Femur (tissue), 1 donor: Measurements from ENCODE around the gene PHKA2.
A peak's percentile ranks its signal among the peaks of the same experiment; 100 is the strongest.
"Not testable (repeated sequence)": the region's sequence is repeated elsewhere in the genome, so short reads cannot be mapped to it uniquely, and the experiment has no call there.

Source experiments
- DNase-seq: peaks from one replicate; pipeline ENCODE4 v3.0.0-alpha.2; 2017

The PHKA2 gene

DNA sequence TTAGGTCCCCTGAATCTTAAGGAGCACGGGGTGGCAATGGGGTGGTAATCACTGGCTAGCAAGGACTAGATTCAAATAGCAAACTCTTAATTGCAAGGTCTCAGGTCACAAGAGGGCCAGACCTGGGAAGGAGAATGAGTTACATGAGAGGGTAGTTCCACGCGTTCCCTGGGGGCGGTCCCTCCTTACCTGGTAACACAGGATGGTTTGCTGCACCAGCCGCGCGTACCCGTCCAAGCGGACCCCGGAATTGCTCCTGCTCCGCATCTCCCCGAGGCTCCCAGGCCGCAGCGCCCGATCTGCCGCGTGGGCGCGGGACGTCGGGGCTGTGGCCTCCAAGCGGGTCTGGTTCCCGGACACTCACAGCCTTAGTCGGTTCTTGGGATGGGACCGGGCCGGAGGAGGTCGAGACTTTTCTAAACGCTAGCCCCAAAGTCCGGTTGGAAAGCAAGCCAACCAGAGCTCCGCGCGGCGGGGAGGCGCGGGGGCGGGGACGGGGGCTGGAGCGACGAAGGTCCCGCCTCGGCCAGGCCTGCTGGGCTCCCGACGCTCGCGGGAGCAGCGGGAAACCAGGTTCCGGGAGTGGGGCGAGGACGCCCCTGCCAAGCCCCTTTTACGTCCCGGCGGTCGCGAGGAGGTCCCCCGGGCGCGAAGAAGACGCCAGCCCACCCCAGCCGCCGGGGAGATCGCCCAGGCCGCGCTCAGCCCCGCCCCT, at the start of gene PHKA2:
Gene PHKA2 (minus strand): TSS at position 449 of the 715 bp plus-strand sequence. CDS start 182 bp downstream, at position 267.
- DNase-seq: no peak

DNA sequence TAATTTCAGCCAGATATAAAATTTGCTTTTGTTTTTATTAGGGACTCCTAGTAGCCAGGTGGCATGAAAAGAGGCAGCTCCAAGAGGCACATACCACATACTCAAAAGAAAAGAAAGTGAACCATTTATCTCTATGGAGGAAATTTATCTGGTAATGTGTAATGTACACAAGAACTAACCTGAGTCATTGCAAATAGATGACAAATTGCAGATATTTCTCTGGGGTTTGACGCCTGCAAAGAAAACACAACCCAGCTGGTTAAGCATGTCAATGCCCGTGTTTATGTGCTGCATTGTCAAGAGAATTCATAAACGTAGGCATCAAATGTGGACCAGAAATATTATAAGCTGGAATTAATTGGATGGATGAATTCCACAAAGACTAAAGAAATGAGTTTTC, 46.9 kb upstream of the PHKA2 start:
- DNase-seq: no peak

DNA sequence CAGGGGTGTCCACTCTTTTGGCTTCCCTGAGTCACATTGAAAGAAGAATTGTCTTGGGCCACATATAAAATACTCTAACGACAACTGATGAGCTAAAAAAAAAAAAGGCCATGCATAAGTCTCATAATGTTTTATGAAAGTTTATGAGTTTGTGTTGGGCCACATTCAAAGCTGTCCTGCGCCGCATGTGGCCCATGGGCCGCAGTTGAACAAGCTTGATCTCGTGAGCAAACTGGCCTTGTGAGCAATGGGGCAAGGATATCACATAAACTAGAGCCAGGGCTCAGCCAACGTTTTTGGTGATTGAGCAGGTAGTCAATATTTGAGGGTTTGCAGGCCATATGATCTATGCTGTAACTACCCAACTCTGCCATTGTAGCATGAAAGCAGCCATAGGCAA, 44.6 kb upstream of the PHKA2 start:
- DNase-seq: no peak

DNA sequence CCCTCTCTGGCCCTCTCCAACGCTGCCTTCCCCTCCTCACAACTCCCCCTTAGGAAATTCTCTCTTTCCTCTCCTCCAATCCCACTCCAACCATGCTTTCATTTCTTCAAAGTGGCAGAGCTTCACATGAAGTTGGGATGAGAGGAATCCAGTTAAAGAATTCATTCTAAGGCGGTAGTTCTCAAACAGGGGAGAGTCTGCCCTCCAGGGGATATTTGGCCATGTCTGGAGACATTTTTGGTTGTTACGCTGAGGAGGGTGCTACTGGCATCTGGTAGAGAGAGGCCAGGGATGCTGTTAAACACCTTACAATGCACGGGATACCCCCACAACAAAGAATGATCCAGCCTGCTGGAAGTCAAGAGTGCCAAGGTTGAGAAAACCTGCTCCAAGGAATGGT, 40.5 kb upstream of the PHKA2 start:
- no peak for DNase-seq

DNA sequence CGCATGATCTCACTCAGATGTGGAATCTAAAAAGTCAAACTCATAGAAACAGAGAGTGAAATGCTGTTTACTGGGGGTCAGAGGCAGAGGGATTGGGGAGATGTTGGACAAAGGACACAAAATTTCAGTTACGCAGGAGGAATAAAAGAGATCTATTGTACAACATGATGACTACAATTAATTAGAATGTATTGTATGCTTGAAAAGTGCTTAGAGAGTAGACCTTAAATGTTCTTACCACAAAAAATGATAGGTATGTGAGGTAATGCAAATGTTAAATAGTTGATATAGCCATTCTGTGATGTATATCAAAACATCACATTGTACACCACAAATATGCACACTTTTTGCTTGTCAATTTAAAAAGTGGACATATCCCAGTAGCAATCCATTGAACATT, 36.1 kb upstream of the PHKA2 start:
- no peak for DNase-seq

DNA sequence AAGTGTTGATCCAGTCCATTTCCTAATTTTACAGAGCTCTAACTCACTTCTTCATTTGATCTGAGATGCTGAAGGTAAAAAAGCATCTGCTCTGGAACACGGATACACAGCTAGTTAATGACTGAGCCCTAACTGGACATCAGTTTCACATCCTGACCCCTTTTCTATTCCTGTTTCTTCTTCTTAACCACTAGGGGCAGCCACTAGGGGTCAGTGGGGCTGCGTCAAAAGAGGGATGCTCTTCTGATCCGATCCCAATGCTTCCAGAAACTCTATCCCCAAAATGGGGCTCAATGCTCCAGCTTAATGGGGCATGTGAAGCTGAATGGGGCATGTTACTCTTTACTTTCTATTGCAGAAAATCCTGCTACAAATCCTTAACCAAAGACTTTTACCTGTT, 33.4 kb upstream of the PHKA2 start:
- no peak for DNase-seq

GRCh38 chrX:19016614-19017013, 32.7 kb upstream of the PHKA2 start:
- not testable (repeated sequence) for DNase-seq

DNA sequence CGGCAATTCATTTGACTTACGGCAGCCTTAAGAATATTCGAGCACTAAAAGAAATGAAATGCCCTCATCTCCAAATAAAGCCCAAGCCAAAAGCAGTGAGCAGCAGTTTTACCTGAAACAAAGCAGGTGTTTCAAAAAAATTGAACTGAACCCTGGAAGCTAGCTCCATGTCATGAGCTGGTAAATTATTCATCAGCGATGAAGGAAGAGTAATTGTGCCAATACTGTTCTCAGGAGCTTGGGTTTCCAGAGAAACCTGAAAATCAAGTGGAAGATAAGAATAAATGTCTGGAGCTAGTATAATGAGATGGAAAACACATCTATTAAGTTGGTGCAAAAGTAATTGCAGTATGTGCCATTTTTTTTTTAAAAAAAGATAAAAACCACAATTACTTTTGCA, 24.0 kb upstream of the PHKA2 start:
- DNase-seq: no peak

DNA sequence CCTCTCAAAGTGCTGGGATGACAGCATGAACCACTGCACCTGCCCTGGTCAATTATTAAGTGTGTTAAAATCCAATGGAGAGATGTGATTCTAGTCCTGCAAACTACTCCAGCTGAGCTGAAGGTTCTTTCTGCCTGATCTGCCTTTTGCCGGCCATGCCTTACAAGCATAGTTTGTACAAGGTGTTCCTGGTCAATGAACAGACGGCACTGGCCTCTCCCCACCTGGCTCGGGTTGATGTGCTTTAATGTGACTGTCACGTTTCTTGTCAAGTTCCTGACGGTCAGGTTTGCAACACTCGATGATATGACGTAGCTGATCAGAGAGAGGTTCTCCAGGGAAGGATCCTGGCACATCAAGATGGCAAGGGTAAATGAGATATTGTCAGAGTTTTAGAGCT, 23.1 kb upstream of the PHKA2 start:
- DNase-seq: no peak

DNA sequence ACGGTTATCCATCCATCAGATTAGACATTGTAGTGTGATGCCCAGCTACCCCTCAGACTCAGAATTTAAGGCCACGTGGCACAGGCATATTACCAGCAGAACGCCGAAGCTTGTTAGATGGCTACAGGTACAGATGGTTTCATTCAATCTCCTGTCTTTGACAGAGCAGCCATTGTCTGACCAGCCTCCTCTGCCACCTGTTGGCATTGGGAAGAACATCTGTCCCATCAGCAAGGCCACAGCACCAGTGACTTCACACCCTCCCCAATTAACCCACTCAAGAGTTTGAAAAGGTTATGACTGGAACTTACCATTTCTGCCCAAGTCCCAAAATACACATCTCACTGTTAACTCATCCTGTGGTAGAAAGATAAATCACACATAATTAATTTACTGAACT, 22.0 kb upstream of the PHKA2 start:
- no peak for DNase-seq

- no peak for DNase-seq
Measured at GRCh38 chrX:19003756-19004155, 19.8 kb upstream of the PHKA2 start.

DNA sequence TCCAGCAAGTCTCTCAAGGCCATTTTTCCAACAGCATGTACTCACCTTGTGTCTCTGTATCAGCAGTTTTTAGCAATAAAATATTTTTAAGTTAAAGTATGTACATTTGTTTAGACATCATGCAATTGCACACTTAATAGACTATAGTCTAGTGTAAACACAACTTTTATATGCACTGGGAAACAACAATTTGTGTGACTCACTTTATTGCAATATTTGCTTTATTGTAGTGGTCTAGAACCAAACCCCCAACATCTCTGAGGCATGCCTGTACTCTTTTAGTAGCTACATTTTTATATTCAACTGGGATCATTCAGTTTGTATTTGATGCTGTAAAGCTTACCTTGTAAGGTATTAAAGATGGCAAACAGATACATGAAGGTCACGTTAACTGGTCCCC, 14.7 kb upstream of the PHKA2 start:
- DNase-seq: no peak

- no peak for DNase-seq
Measured at GRCh38 chrX:18997916-18998315, 14.0 kb upstream of the PHKA2 start.

DNA sequence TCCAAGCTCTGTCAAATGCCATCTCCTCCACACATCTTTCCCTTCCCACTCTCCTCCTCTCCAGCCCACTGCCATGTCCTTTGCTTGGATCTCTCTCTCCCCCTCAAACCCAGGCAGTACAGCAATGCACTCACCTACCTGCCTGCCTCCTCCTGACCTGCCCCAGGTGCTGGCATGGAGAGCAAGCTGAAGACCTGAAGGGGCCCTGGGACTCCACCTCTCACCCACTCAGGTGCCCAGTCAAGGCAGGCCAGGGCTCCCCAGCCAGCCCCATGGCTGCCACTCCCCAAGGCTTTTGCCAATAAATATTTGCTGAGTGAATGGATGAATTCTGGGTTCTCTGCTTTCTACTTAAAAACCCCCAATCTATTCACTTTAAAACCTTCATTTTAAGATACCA, 12.6 kb upstream of the PHKA2 start:
- no peak for DNase-seq

DNA sequence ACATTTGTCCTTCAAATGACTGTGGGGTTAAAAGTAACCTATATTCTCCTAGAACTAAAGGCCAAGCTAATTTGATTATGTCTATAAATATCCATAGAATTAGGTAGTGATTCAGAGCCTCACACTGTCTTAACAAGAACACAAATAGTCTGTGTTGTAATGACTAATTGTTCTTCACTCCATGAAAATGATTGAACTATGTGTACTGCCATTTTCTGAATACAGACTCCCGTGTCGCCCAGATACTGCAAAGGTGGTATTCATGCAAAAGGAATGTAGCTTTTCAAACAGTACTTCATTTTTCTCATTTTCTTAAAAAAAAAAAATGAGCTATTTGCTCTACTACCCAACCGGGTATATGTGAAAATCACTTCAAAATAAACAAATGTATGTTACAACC, 11.3 kb upstream of the PHKA2 start:
- no peak for DNase-seq

DNA sequence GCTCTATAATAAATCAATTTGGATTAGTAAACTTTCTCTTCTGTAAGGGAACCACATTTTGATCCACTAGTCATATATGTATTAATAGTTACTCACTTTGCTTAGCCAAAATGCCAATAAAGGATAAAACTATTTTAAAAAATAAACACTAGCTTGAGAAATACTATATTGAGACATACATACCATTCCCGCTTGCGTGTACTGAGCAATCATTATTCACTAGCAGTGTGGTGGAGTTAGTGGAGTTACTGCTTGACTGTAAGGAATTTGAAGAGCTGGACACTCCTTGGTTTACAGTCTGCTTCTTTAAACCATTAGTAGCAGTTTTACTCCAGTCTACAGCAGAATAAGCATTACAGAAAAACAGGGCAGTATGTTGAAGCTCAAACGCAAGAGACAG, 10.8 kb upstream of the PHKA2 start:
- no peak for DNase-seq

DNA sequence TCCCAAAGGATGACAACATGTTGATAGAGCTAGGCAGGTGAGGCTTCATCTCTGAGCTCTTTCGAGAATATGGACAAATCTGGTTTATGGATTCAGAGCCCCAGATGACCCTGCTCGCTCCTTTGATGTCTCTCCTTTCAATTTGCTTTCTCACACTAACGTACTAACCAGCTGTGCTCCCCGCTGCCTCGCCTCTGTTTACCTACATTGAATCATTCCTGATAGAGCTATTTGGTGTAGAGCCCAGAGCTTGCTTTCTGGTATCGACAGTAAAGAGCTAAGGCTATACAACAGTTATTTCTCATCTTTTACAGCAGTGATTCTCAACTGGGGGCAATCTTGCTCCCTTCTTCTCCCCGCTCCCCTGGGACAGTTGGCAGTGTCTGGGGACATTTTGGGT, 8.9 kb upstream of the PHKA2 start:
- no peak for DNase-seq

GRCh38 chrX:18985186-18985435, 1.2 kb upstream of the PHKA2 start:
- no peak for DNase-seq

GRCh38 chrX:18984381-18985185, 669 bp upstream of the PHKA2 start:
- peak; percentile 86 for DNase-seq

DNA sequence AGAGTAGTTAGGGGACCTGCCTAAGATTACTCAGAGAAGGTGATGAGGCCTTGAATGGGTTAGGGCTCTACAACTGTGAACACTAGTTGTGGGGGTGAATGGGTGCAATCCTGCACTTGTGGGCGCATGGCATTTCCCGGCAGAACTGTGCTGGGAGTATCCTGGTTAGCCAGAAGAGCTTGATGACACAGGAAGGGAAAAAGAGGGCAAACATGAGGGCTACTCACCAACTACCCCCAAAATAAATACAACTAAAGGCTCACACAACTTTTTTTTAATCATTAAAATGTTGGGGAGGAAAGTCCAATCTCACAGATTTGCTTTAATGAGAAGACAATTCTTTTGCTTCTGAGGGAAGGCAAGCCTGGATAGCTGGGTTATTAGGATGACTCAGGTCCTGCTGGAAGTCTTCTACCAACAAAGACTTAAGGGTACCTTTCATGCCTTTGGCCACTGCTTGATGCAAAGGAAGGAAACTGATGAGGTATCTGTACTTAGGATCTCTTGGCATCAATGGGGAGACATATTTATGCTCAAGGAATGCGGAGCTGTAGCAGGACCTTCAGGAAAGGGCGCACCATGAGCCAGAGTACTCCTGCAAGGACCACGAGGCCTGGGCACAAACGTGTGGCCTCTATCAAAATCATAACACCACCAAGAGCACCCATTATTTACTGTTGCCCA, 2.6 kb downstream of the PHKA2 start:
- DNase-seq: no peak

DNA sequence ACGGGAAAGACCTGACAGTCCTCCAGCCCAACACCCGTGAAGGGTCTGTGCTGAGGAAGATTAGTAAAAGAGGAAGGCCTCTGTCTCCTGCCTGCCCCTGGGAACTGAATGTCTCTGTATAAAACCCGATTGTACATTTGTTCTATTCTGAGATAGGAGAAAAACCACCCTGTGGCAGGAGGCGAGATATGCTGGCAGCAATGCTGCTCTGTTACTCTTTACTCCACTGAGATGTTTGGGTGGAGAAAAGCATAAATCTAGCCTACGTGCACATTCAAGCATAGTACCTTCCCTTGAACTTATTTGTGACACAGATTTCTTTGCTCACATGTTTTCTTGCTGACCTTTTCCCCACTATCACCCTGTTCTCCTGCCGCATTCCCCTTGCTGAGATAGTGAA, 3.7 kb downstream of the PHKA2 start:
- not testable (repeated sequence) for DNase-seq

GRCh38 chrX:18974993-18975392, 8.9 kb downstream of the PHKA2 start:
- no peak for DNase-seq

- DNase-seq: no peak
Measured at GRCh38 chrX:18973527-18974192, 10.3 kb downstream of the PHKA2 start.

DNA sequence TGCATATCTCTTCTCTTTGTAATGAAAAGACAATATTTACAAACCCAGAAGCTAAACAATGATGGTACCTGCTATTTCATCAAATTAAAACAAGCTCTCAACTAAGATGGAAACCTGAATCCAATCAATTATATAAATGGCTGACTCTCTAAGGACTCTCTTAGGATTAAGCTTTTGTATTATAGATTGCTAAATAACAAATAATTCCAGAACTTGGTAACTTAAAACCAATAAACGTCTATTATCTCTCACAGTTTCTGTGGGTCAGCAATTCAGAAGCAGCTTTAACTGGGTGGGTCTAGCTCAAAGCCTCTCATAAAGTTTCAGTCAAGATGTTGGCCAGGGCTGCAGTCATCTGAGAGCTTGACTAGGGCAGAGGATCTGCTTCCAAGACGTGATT, 12.4 kb downstream of the PHKA2 start:
- no peak for DNase-seq
